ENCODE measurements around the gene OR6J1. TPM values are rescaled to one million over a fixed set of nuclear protein-coding genes. Genes with fewer than 3 reads are reported as not detected.

OR6J1 gene
- total and polyA plus RNA-seq, 2 of the 13 experiments (the other 11 are each of a cell fraction or from before 2014, with no cell fraction given) = not detected

- TF ChIP-seq ARID4A (CRISPR knock-in tag; IDR thresholded peaks at IDR 0.05; ENCODE audit: borderline replicate concordance) = peak; percentile 98; the same call in 1 of the 2 replicates
- TF ChIP-seq ZNF33A (CRISPR knock-in tag; IDR thresholded peaks at IDR 0.05; ENCODE audit: borderline replicate concordance) = no peak
- TF ChIP-seq ZNF367 (CRISPR knock-in tag; IDR thresholded peaks at IDR 0.05; ENCODE audit: borderline replicate concordance) = no peak
- TF ChIP-seq MIER3 (CRISPR knock-in tag; IDR thresholded peaks at IDR 0.05; ENCODE audit: borderline replicate concordance) = no peak
- TF ChIP-seq ZNF382 (CRISPR knock-in tag; IDR thresholded peaks at IDR 0.05; ENCODE audit: borderline replicate concordance) = no peak
- TF ChIP-seq LBX2 (CRISPR knock-in tag; IDR thresholded peaks at IDR 0.05; ENCODE audit: borderline replicate concordance) = peak; percentile 39; the same call in 1 of the 2 replicates
- peak; percentile 32 to 50; a peak in 2 of 4 replicates for TF ChIP-seq EP300 (IDR thresholded peaks at IDR 0.05; ENCODE audit: low read depth in 2 of 2, low read length in 2 of 2)
- TF ChIP-seq EP300 (CRISPR knock-in tag; IDR thresholded peaks at IDR 0.05; ENCODE audit: borderline replicate concordance) = no peak
- peak; percentile 96 for TF ChIP-seq UBTF (CRISPR knock-in tag; IDR thresholded peaks at IDR 0.05)
- TF ChIP-seq NCOA2 (CRISPR knock-in tag; IDR thresholded peaks at IDR 0.05) = peak; percentile 44; the same call in 1 of the 2 replicates
- no peak for TF ChIP-seq ZNF253 (CRISPR knock-in tag; IDR thresholded peaks at IDR 0.05; ENCODE audit: borderline replicate concordance)
- TF ChIP-seq ZNF224 (CRISPR knock-in tag; IDR thresholded peaks at IDR 0.05) = peak; percentile 94; the same call in 1 of the 2 replicates
- TF ChIP-seq CENPT (CRISPR knock-in tag; IDR thresholded peaks at IDR 0.05; ENCODE audit: low read depth) = no peak; the same call in 1 of the 2 replicates
- peak; percentile 11; the same call in 1 of the 2 replicates for TF ChIP-seq ZNF644 (CRISPR knock-in tag; IDR thresholded peaks at IDR 0.05; ENCODE audit: low read depth)
- peak; percentile 68; the same call in 1 of the 2 replicates for TF ChIP-seq AKAP8 (CRISPR knock-in tag; IDR thresholded peaks at IDR 0.05)
- TF ChIP-seq HCFC1 (IDR thresholded peaks at IDR 0.05; ENCODE audit: low read depth, low read length) = no peak
- no peak for TF ChIP-seq TEAD3 (CRISPR knock-in tag; optimal IDR thresholded peaks at IDR 0.05; ENCODE audit: borderline replicate concordance)
- TF ChIP-seq ARID3A (IDR thresholded peaks at IDR 0.05; ENCODE audit: low read depth, low read length) = 0 out of 2 replicates have a peak, but pooled peaks have one; percentile 9
- peak; percentile 89 for TF ChIP-seq ASH2L (IDR thresholded peaks at IDR 0.05; ENCODE audit: insufficient read length, low read depth, low read length)
These were observed 45.9 kb downstream of the OR6J1 start, which contains the start of gene ABHD4 (continued) for GRCh38 chr14:22598099-22598895.
